ENCODE data around the gene IFT22.

DNA sequence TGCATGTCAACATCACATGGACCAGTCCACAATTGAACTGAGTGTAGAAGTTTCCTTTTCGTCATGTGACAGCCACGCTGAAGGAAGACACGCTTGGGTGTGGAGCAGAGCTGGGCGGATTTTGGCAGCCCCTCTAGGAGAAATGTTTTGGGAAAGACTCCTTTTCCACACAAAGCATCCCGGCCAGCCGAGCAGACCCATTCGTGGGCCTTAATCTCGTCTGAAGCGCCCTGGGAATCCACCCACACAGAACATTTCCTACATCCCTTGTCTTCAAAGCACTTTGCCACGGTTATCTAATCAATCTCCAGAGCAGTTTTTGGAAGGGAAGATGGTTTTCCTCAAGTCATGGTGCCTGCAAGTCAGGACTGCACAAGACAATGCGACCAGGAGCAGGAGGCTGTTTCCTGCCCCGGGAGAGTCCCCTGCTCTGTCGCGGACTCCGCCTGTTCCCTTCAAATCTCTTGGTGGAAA lies 8.4 kb upstream of the IFT22 start:
- TF ChIP-seq, protein P1, sequence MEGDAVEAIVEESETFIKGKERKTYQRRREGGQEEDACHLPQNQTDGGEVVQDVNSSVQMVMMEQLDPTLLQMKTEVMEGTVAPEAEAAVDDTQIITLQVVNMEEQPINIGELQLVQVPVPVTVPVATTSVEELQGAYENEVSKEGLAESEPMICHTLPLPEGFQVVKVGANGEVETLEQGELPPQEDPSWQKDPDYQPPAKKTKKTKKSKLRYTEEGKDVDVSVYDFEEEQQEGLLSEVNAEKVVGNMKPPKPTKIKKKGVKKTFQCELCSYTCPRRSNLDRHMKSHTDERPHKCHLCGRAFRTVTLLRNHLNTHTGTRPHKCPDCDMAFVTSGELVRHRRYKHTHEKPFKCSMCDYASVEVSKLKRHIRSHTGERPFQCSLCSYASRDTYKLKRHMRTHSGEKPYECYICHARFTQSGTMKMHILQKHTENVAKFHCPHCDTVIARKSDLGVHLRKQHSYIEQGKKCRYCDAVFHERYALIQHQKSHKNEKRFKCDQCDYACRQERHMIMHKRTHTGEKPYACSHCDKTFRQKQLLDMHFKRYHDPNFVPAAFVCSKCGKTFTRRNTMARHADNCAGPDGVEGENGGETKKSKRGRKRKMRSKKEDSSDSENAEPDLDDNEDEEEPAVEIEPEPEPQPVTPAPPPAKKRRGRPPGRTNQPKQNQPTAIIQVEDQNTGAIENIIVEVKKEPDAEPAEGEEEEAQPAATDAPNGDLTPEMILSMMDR (IDR thresholded peaks at IDR 0.05; ENCODE audit: low read depth, low read length): no peak
- TF ChIP-seq EZH2phosphoT487 (IDR thresholded peaks at IDR 0.05; ENCODE audit: low read depth): no peak

Data from OCI-LY3 (cell line).